H9 (cell line): ENCODE data around the gene PALD1. TPM values are rescaled to one million over a fixed set of nuclear protein-coding genes. Genes with fewer than 3 reads are reported as not detected.
A peak's percentile ranks its signal among the peaks of the same experiment; 100 is the strongest.

Experiments
- DNase-seq: peaks from one replicate; pipeline ENCODE4 v3.0.0-alpha.2; 2017
- H2AFZ ChIP-seq: one replicate; pipeline ENCODE4 v1.6.1; 2013; ENCODE audit warnings: mild to moderate bottlenecking, low read length, control low read depth, moderate library complexity
- H2AK5ac ChIP-seq: 2 replicates; pipeline ENCODE4 v1.6.1; 2013; ENCODE audit warnings: low read length, control low read depth, mixed read lengths; ENCODE audit not compliant: insufficient read length
- H2BK120ac ChIP-seq: one replicate; pipeline ENCODE4 v1.6.1; 2013; ENCODE audit warnings: low read depth, mild to moderate bottlenecking, low read length, control low read depth, inconsistent platforms; ENCODE audit not compliant: poor library complexity, severe bottlenecking
- H2BK12ac ChIP-seq: 2 replicates; pipeline ENCODE4 v1.6.1; 2013; ENCODE audit warnings: low read length, control low read depth, mixed read lengths, low read depth; ENCODE audit not compliant: insufficient read length
- H2BK15ac ChIP-seq: 2 replicates; pipeline ENCODE4 v1.6.1; 2013; ENCODE audit warnings: low read depth, low read length, control low read depth
- H2BK20ac ChIP-seq: one replicate; pipeline ENCODE4 v1.6.1; 2013; ENCODE audit warnings: low read depth, mild to moderate bottlenecking, low read length, control low read depth, inconsistent platforms; ENCODE audit not compliant: poor library complexity, severe bottlenecking
- H2BK5ac ChIP-seq: 2 replicates; pipeline ENCODE4 v1.6.1; 2013; ENCODE audit warnings: low read length, control low read depth, mixed read lengths; ENCODE audit not compliant: insufficient read length
- H3K14ac ChIP-seq: 2 replicates; pipeline ENCODE4 v1.6.1; 2013; ENCODE audit warnings: low read length, control low read depth; ENCODE audit not compliant: insufficient read depth
- H3K18ac ChIP-seq: 2 replicates; pipeline ENCODE4 v1.6.1; 2013; ENCODE audit warnings: low read depth, mild to moderate bottlenecking, mixed read lengths, low read length, control low read depth; ENCODE audit not compliant: insufficient read length
- H3K23ac ChIP-seq: 2 replicates; pipeline ENCODE4 v1.6.1; 2013; ENCODE audit warnings: low read length, control low read depth, mixed read lengths, low read depth; ENCODE audit not compliant: insufficient read length
- H3K23me2 ChIP-seq: 2 replicates; pipeline ENCODE4 v1.6.1; 2013; ENCODE audit warnings: low read depth, mild to moderate bottlenecking, mixed read lengths, low read length, control low read depth; ENCODE audit not compliant: insufficient read length, poor library complexity, severe bottlenecking
- H3K27ac ChIP-seq: 2 replicates; pipeline ENCODE4 v1.5.1; 2013; ENCODE audit warnings: low read length, control low read depth, mixed read lengths, low read depth; ENCODE audit not compliant: insufficient read length
- H3K27me3 ChIP-seq: 2 replicates; pipeline ENCODE4 v1.6.1; 2013; ENCODE audit warnings: low read length, control low read depth, inconsistent platforms; ENCODE audit not compliant: insufficient read depth
- H3K4ac ChIP-seq: 2 replicates; pipeline ENCODE4 v1.6.1; 2013; ENCODE audit warnings: low read depth, mild to moderate bottlenecking, control low read depth, inconsistent platforms, low read length, moderate library complexity
- H3K4me1 ChIP-seq: 2 replicates; pipeline ENCODE4 v1.6.1; 2013; ENCODE audit warnings: low read length, control low read depth, inconsistent platforms; ENCODE audit not compliant: insufficient read depth
- H3K4me2 ChIP-seq: 2 replicates; pipeline ENCODE4 v1.6.1; 2013; ENCODE audit warnings: low read length, control low read depth, mixed read lengths; ENCODE audit not compliant: insufficient read length, insufficient read depth
- H3K56ac ChIP-seq: 2 replicates; pipeline ENCODE4 v1.6.1; 2013; ENCODE audit warnings: low read depth, mild to moderate bottlenecking, mixed read lengths, low read length, control low read depth; ENCODE audit not compliant: insufficient read length
- H3K79me1 ChIP-seq: 2 replicates; pipeline ENCODE4 v1.6.1; 2013; ENCODE audit warnings: low read depth, mild to moderate bottlenecking, moderate library complexity, low read length, control low read depth, inconsistent platforms; ENCODE audit not compliant: insufficient read depth, poor library complexity, severe bottlenecking
- H3K79me2 ChIP-seq: 2 replicates; pipeline ENCODE4 v1.6.1; 2013; ENCODE audit warnings: low read length, control low read depth, inconsistent platforms; ENCODE audit not compliant: insufficient read depth
- H3K9ac ChIP-seq: 2 replicates; pipeline ENCODE4 v1.6.1; 2013; ENCODE audit warnings: low read length, control low read depth, mixed read lengths; ENCODE audit not compliant: insufficient read length; ENCODE audit errors: extremely low read depth
- H3K9me3 ChIP-seq: one replicate; pipeline ENCODE4 v1.6.1; 2013; ENCODE audit warnings: low read depth, low read length, inconsistent platforms; ENCODE audit not compliant: control insufficient read depth
- H3T11ph ChIP-seq: one replicate; pipeline ENCODE4 v1.6.1; 2013; ENCODE audit warnings: mild to moderate bottlenecking, low read length, control low read depth, inconsistent platforms
- H4K20me1 ChIP-seq: one replicate; pipeline ENCODE4 v1.6.1; 2013; ENCODE audit not compliant: control insufficient read depth, insufficient read length, insufficient read depth
- H4K5ac ChIP-seq: 2 replicates; pipeline ENCODE4 v1.6.1; 2013; ENCODE audit warnings: low read depth, mild to moderate bottlenecking, mixed read lengths, low read length, control low read depth; ENCODE audit not compliant: insufficient read length
- H4K8ac ChIP-seq: replicated peaks from 2 replicates; pipeline ENCODE4 v1.6.1; 2013; ENCODE audit warnings: low read length, control low read depth, mixed read lengths, low read depth; ENCODE audit not compliant: insufficient read length
- H4K91ac ChIP-seq: 2 replicates; pipeline ENCODE4 v1.6.1; 2013; ENCODE audit warnings: low read depth, mild to moderate bottlenecking, moderate library complexity, mixed read lengths, low read length, control low read depth; ENCODE audit not compliant: insufficient read length
- H3K27ac Mint-ChIP-seq, 3 experiments: 2 replicates in 2 of 3; 3 replicates in 1 of 3; pipeline ENCODE4 v1.8.0; 2020 to 2021; ENCODE audit warnings: mixed read lengths in 3 of 3, mild to moderate bottlenecking in 1 of 3, moderate library complexity in 1 of 3
- H3K27me3 Mint-ChIP-seq: 2 replicates; pipeline ENCODE4 v1.8.0; 2021; ENCODE audit warnings: low read depth, mild to moderate bottlenecking, moderate library complexity, mixed read lengths
- H3K36me3 Mint-ChIP-seq, 3 experiments: 2 replicates in 2 of 3; 3 replicates in 1 of 3; pipeline ENCODE4 v1.8.0; 2020 to 2021; ENCODE audit warnings: low read depth in 3 of 3, mixed read lengths in 3 of 3; ENCODE audit not compliant: insufficient read depth in 1 of 3
- H3K4me1 Mint-ChIP-seq, 2 experiments: 2 replicates each; pipeline ENCODE4 v1.8.0; 2020; ENCODE audit warnings: mixed read lengths in 2 of 2
- H3K4me3 Mint-ChIP-seq, 2 experiments: 2 replicates in 1 of 2; 3 replicates in 1 of 2; pipeline ENCODE4 v1.8.0; 2020 to 2021; ENCODE audit warnings: mild to moderate bottlenecking in 2 of 2, mixed read lengths in 2 of 2, moderate library complexity in 1 of 2
- H3K9me3 Mint-ChIP-seq, 2 experiments: 2 replicates in 1 of 2; 3 replicates in 1 of 2; pipeline ENCODE4 v1.8.0; 2020; ENCODE audit warnings: mild to moderate bottlenecking in 2 of 2, mixed read lengths in 2 of 2, moderate library complexity in 1 of 2
- CTCF ChIP-seq: fragments of 200-600 bp; sonication (generic); conservative IDR thresholded peaks from 3 replicates; pipeline ENCODE4 v1.8.0; 2021; ENCODE audit warnings: antibody characterized with exemption, mild to moderate bottlenecking
- WGBS: extraction: QIAGEN DNeasy Blood & Tissue Kit; methylation state at CpG from one replicate; pipeline ENCODE4 v1.1.7; 2013; ENCODE audit warnings: missing lambda C conversion rate, low lambda C conversion rate, mixed read lengths; ENCODE audit not compliant: insufficient read length; ENCODE audit errors: extremely low coverage; 5-methylcytosine and 5-hydroxymethylcytosine counted together
- total RNA-seq: library from RNA; stranded (reverse); gene quantifications from 2 replicates; pipeline ENCODE4 v1.2.1, GENCODE V29; 2021

The PALD1 gene
- total RNA-seq, 1 experiment from 2014 or later: 21.1 TPM

GRCh38 chr10:70559861-70560260, 81.3 kb downstream of the PALD1 start:
- H3K4me3 Mint-ChIP-seq: no peak overlapping the region; a peak in 1 of 5 replicates
- H3K27ac Mint-ChIP-seq: peak overlapping the region in 2 of 3 experiments; percentile 72 to 93; a peak in 2 of 7 replicates

More at GRCh38 chr10:70559861-70560260, 81.3 kb downstream of the PALD1 start:
- Histone ChIP-seq H2BK20ac (no peak overlapping the region), H3K56ac (no peak overlapping the region), H3K79me2 (no peaks in the 10 kb centered on the region), H3K23me2 (no peaks in the 10 kb centered on the region), H3K9me3 (no peaks in the 10 kb centered on the region), H2BK12ac (no peak overlapping the region), H3K27me3 (no peaks in the 10 kb centered on the region), H2BK5ac (no peak overlapping the region), H3K4me1 (no peaks in the 10 kb centered on the region), H4K91ac (no peak overlapping the region), H2AK5ac (no peak overlapping the region), H3K4ac (no peak overlapping the region), H3K18ac (no peak overlapping the region), H3T11ph (no peak overlapping the region), H3K23ac (no peak overlapping the region), H2AFZ (no peak overlapping the region), H3K9ac (no peak overlapping the region), H3K14ac (no peak overlapping the region), H3K79me1 (no peaks in the 10 kb centered on the region), H4K5ac (no peak overlapping the region), H4K8ac (no peak overlapping the region), H4K20me1 (no peaks in the 10 kb centered on the region), H2BK120ac (no peak overlapping the region), H2BK15ac (no peak overlapping the region), H3K27ac (no peak overlapping the region), H3K4me2 (no peak overlapping the region)
- H3K9me3 Mint-ChIP-seq: no peaks in the 10 kb centered on the region; a peak in 1 of 5 replicates
- WGBS: no CpG with 5 or more reads among the region's 5 CpGs
- peaks cover 0 to 6% (median 2%) of the 10 kb centered on the region in 3 experiments; a peak in 5 of 7 replicates for H3K36me3 Mint-ChIP-seq
- TF ChIP-seq CTCF: no peak
- H3K27me3 Mint-ChIP-seq: no peaks in the 10 kb centered on the region
- no peak for DNase-seq
- H3K4me1 Mint-ChIP-seq: peaks cover 19 to 29% of the 10 kb centered on the region in 2 experiments
